PC-3 (cell line): ENCODE data around the gene TRPT1. TPM values are rescaled to one million over a fixed set of nuclear protein-coding genes. Genes with fewer than 3 reads are reported as not detected.

ENCODE experiments used
- ATAC-seq: fragments of 200-7000 bp; cut with Tn5 transposase; 2 replicates; pipeline ENCODE4 v1.9.1; 2020; ENCODE audit warnings: mild to moderate bottlenecking, moderate library complexity
- BruUV-seq: library from RNA; stranded (reverse); fragments of 400-500 nt; replicated peaks from 2 replicates; lab custom pipeline; 2021; lab: Mats Ljungman, UMichigan
- CTCF ChIA-PET: fragments of 300-600 bp; sonication (Branson Sonifier 250); formaldehyde crosslinking; loops from one replicate; lab custom pipeline; 2022; ENCODE audit warnings: antibody characterized with exemption; lab: Charles Lee
- POLR2A ChIA-PET: fragments of 300-600 bp; sonication (Branson Sonifier 250); formaldehyde crosslinking; loops from one replicate; lab custom pipeline; 2022; ENCODE audit warnings: antibody characterized with exemption; ENCODE audit not compliant: unreplicated experiment; lab: Charles Lee
- DNase-seq: peaks from one replicate; pipeline ENCODE4 v3.0.0-alpha.2; 2015
- H2AFZ ChIP-seq: fragments of 300-600 bp; sonication (generic); 2 replicates; pipeline ENCODE4 v1.6.0; 2016; ENCODE audit warnings: antibody characterized with exemption, low read length
- H3F3A ChIP-seq: fragments of 300-600 bp; sonication (generic); one replicate; pipeline ENCODE4 v1.6.0; 2017; ENCODE audit warnings: antibody characterized with exemption, low read length, control low read depth, mild to moderate bottlenecking; ENCODE audit not compliant: unreplicated experiment
- H3K27ac ChIP-seq: fragments of 300-600 bp; sonication (generic); 2 replicates; pipeline ENCODE4 v1.5.1; 2016; ENCODE audit warnings: mild to moderate bottlenecking, low read length
- H3K27me3 ChIP-seq: fragments of 300-600 bp; sonication (generic); 2 replicates; pipeline ENCODE4 v1.6.1; 2016; ENCODE audit warnings: low read length, mixed read lengths
- H3K36me3 ChIP-seq: fragments of 300-600 bp; sonication (generic); 2 replicates; pipeline ENCODE4 v1.6.1; 2016; ENCODE audit warnings: low read depth, mixed run types, low read length, mixed read lengths
- H3K4me1 ChIP-seq: fragments of 300-600 bp; sonication (generic); 2 replicates; pipeline ENCODE4 v1.5.1; 2016; ENCODE audit warnings: low read length; ENCODE audit not compliant: insufficient read depth
- H3K4me2 ChIP-seq: fragments of 300-600 bp; sonication (generic); 2 replicates; pipeline ENCODE4 v1.6.0; 2016; ENCODE audit warnings: low read length
- H3K4me3 ChIP-seq: fragments of 300-600 bp; sonication (generic); 2 replicates; pipeline ENCODE4 v1.5.1; 2016; ENCODE audit warnings: mild to moderate bottlenecking, low read length, mixed read lengths
- H3K79me2 ChIP-seq: fragments of 300-600 bp; sonication (generic); 2 replicates; pipeline ENCODE4 v1.6.1; 2017; ENCODE audit warnings: low read length, mixed read lengths
- H3K9ac ChIP-seq: fragments of 300-600 bp; sonication (generic); 2 replicates; pipeline ENCODE4 v1.6.0; 2016; ENCODE audit warnings: mild to moderate bottlenecking, low read length
- H3K9me2 ChIP-seq: fragments of 300-600 bp; sonication (generic); replicated peaks from 2 replicates; pipeline ENCODE4 v1.6.1; 2016; ENCODE audit warnings: mixed run types, low read length, mixed read lengths
- H3K9me3 ChIP-seq: fragments of 300-600 bp; sonication (generic); 2 replicates; pipeline ENCODE4 v1.6.1; 2016; ENCODE audit warnings: low read length, mixed read lengths
- H4K20me1 ChIP-seq: fragments of 300-600 bp; sonication (generic); 2 replicates; pipeline ENCODE4 v1.6.1; 2016; ENCODE audit warnings: low read length, mixed read lengths
- CTCF ChIP-seq: fragments of 300-600 bp; sonication (generic); conservative IDR thresholded peaks from 2 replicates; pipeline ENCODE4 v1.5.1; 2017; ENCODE audit warnings: antibody characterized with exemption, low read depth, mild to moderate bottlenecking, low read length
- EZH2 ChIP-seq: fragments of 300-600 bp; sonication (generic); IDR thresholded peaks from one replicate; pipeline ENCODE4 v1.6.1; 2017; ENCODE audit warnings: antibody characterized with exemption, mild to moderate bottlenecking, low read length; ENCODE audit not compliant: unreplicated experiment
- EZH2phosphoT487 ChIP-seq: fragments of 300-600 bp; sonication (generic); IDR thresholded peaks from 2 replicates; pipeline ENCODE4 v1.6.1; 2018; ENCODE audit warnings: mild to moderate bottlenecking, antibody characterized with exemption, low read length, borderline replicate concordance
- intact Hi-C: fragments of 100-400 bp; cut with micrococcal nuclease; formaldehyde crosslinking; loops from 2 replicates; pipeline ENCODE4 v1.9.0; 2023
- total RNA-seq: library from RNA; depleted of rRNA; stranded (reverse); fragments of >200 nt; gene quantifications from 2 replicates; pipeline ENCODE4 v1.2.3, GENCODE V29; 2014

Gene TRPT1
- total RNA-seq, 1 experiment from 2014 or later, result 57.7 TPM

- no peaks in the 10 kb centered on the region for H3K9me2 ChIP-seq
- peak; percentile 1 for ATAC-seq
- no peaks in the 10 kb centered on the region for H3K27me3 ChIP-seq
- no peak overlapping the region for H3K9ac ChIP-seq
- H4K20me1 ChIP-seq, result no peaks in the 10 kb centered on the region
- H3K36me3 ChIP-seq, result peaks cover 13% of the 10 kb centered on the region; the same call in 1 of the 2 replicates
- peak overlapping the region; percentile 69; the same call in 1 of the 2 replicates for H3K4me3 ChIP-seq
- H3K27ac ChIP-seq, result peak overlapping the region; percentile 59
- POLR2A ChIA-PET, result no interaction called here
- H3F3A ChIP-seq, result no peaks in the 10 kb centered on the region
- TF ChIP-seq EZH2, result no peak
- TF ChIP-seq EZH2phosphoT487, result no peak
- TF ChIP-seq CTCF, result no peak
- BruUV-seq, result no TSS peak
- CTCF ChIA-PET, result no interaction called here
- peak overlapping the region; percentile 82 for H3K4me2 ChIP-seq
- no peak overlapping the region for H2AFZ ChIP-seq
- peaks cover 35% of the 10 kb centered on the region for H3K4me1 ChIP-seq
- DNase-seq, result peak; percentile 58
- intact Hi-C loops, result no loop called here
- no peaks in the 10 kb centered on the region for H3K9me3 ChIP-seq
- peaks cover 14% of the 10 kb centered on the region; the same call in 1 of the 2 replicates for H3K79me2 ChIP-seq
Observed at GRCh38 chr11:64268025-64268892, 42.3 kb upstream of the TRPT1 start.

GRCh38 chr11:64267207-64267945 is 41.4 kb upstream of the TRPT1 start:
- POLR2A ChIA-PET, result no interaction called here
- Histone ChIP-seq H2AFZ (no peak overlapping the region), H3K9ac (no peak overlapping the region), H3K36me3 (peaks cover 21% of the 10 kb centered on the region; the same call in 1 of the 2 replicates), H3K9me2 (no peaks in the 10 kb centered on the region), H3K4me3 (no peak overlapping the region), H3K4me1 (peaks cover 35% of the 10 kb centered on the region), H3K9me3 (no peaks in the 10 kb centered on the region), H3K27ac (no peak overlapping the region), H3K4me2 (no peak overlapping the region), H3F3A (no peaks in the 10 kb centered on the region), H3K27me3 (no peaks in the 10 kb centered on the region), H4K20me1 (no peaks in the 10 kb centered on the region), H3K79me2 (peaks cover 11% of the 10 kb centered on the region; the same call in 1 of the 2 replicates)
- TF ChIP-seq CTCF, result no peak
- no peak for TF ChIP-seq EZH2
- TF ChIP-seq EZH2phosphoT487, result no peak
- BruUV-seq, result no TSS peak
- ATAC-seq, result no peak
- CTCF ChIA-PET, result no interaction called here
- DNase-seq, result no peak
- intact Hi-C loops, result no loop called here
